SJCRH30 (cell line): ENCODE measurements around the gene TRAPPC3. TPM values are rescaled to one million over a fixed set of nuclear protein-coding genes. Genes with fewer than 3 reads are reported as not detected.

Source experiments
- DNase-seq, 2 experiments: peaks; one replicate each; pipeline ENCODE4 v3.0.0-alpha.2; 2015 to 2020
- H3K27ac ChIP-seq: fragments of 250-450 bp; sonication (Bioruptor Pico); 2 replicates; pipeline ENCODE4 v1.5.1; 2020; ENCODE audit warnings: mild to moderate bottlenecking, moderate library complexity
- H3K27me3 ChIP-seq: fragments of 250-450 bp; sonication (Bioruptor Pico); 2 replicates; pipeline ENCODE4 v1.5.1; 2020; ENCODE audit warnings: mild to moderate bottlenecking, moderate library complexity
- H3K36me3 ChIP-seq: fragments of 250-450 bp; sonication (Bioruptor Pico); 2 replicates; pipeline ENCODE4 v1.5.1; 2020; ENCODE audit warnings: mild to moderate bottlenecking, moderate library complexity
- H3K4me1 ChIP-seq: fragments of 250-450 bp; sonication (Bioruptor Pico); 2 replicates; pipeline ENCODE4 v1.5.1; 2020; ENCODE audit warnings: mild to moderate bottlenecking, moderate library complexity
- H3K4me3 ChIP-seq: fragments of 250-450 bp; sonication (Bioruptor Pico); 2 replicates; pipeline ENCODE4 v1.5.1; 2020; ENCODE audit warnings: mild to moderate bottlenecking, moderate library complexity
- H3K9me3 ChIP-seq: fragments of 250-450 bp; sonication (Bioruptor Pico); replicated peaks from 2 replicates; pipeline ENCODE4 v1.5.1; 2020; ENCODE audit warnings: mild to moderate bottlenecking, moderate library complexity
- total RNA-seq: library from RNA; depleted of rRNA; stranded (reverse); fragments of >200 nt; shearing (Covaris generic); gene quantifications from 2 replicates; pipeline ENCODE4 v1.2.3, GENCODE V29; 2014

TRAPPC3 gene
- total RNA-seq, 1 experiment from 2014 or later, result 78.6 TPM

DNA sequence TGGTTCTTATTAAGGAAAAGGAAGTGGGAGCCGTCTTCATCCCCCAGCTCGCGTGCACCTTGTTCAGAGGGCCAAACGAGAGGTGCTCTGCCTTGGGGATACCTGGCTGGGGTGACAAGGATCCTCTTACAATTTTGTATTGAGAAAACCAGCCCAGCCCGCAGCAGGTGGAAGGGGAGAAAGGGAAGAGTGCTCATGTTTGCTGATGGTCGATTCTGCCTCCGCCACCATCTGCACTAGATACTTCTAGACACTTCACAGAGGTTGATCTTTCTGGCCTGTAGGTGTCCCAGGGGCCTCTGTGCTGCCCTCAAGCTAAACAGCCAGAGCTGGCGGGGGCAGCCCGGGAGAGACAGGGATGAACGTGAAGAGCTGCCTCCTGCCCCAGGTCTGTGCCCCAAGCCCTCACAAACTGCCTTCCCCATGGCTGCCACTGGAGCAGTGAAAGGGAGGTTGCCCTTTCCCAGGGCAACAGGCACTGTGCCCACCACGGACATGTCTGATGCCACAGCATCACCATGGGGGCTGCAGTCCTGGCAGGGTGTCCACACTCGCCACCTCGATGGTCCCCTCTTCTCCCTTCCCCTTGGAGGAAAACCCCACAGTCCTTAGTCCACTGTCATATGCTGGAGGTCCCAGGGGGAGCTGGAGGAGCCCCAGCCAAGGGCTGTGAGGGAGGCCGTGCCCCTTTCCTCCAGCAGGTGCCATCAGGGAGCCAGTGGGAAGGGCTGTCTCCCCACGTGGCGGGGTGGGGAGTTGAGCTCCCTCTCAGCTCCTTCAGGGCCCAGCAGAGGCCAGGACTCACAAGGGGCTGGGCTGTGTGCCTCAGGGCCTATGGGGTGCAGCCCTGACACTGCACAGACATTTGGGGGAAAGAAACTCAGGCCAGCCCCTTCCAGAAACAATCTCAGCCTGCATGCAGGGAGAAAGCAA, 52.5 kb downstream of the TRAPPC3 start:
- no peak overlapping the region for H3K27ac ChIP-seq
- no peaks in the 10 kb centered on the region for H3K9me3 ChIP-seq
- peaks cover 9% of the 10 kb centered on the region for H3K4me1 ChIP-seq
- no peaks in the 10 kb centered on the region for H3K27me3 ChIP-seq
- H3K36me3 ChIP-seq, result peaks cover 9% of the 10 kb centered on the region
- peak; percentile 43 to 53 for DNase-seq
- H3K4me3 ChIP-seq, result no peak overlapping the region

- H3K27ac ChIP-seq, result no peak overlapping the region
- peaks cover 9% of the 10 kb centered on the region for H3K4me1 ChIP-seq
- H3K4me3 ChIP-seq, result no peak overlapping the region
- H3K36me3 ChIP-seq, result peaks cover 9% of the 10 kb centered on the region
- no peaks in the 10 kb centered on the region for H3K27me3 ChIP-seq
- no peaks in the 10 kb centered on the region for H3K9me3 ChIP-seq
- DNase-seq, result no peak
These were observed 53.4 kb downstream of the TRAPPC3 start for GRCh38 chr1:36095760-36096405.

DNA sequence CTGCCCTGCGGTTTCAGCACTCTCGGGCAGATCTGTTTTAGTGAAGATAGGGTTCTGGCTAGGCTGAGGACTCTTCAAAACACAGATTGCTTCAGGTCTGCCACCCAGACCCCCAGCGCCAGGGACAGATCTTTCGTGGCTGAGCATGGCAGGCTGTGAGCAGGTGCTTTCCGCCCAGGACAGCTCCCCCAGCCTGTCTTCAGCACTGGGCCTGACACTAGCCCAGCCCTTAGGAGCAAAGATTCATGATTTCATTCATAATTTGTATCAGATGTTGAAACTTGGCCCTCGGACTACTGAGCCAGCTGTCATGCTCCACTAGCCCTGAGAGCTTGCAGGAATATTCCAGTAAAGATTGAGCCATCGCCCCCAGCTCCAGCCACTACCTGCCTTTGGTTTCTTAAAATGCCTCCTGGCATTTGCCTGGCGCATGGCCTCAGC, 54.6 kb downstream of the TRAPPC3 start:
- no peak overlapping the region for H3K4me3 ChIP-seq
- no peaks in the 10 kb centered on the region for H3K9me3 ChIP-seq
- no peak for DNase-seq
- peaks cover under 1% of the 10 kb centered on the region; the same call in 1 of the 2 replicates for H3K4me1 ChIP-seq
- peaks cover 9% of the 10 kb centered on the region for H3K36me3 ChIP-seq
- H3K27me3 ChIP-seq, result no peaks in the 10 kb centered on the region
- no peak overlapping the region for H3K27ac ChIP-seq

- Histone ChIP-seq H3K4me3 (no peak overlapping the region), H3K27ac (no peak overlapping the region), H3K4me1 (peaks cover 3% of the 10 kb centered on the region; the same call in 1 of the 2 replicates), H3K9me3 (no peaks in the 10 kb centered on the region), H3K36me3 (peaks cover 9% of the 10 kb centered on the region), H3K27me3 (no peaks in the 10 kb centered on the region)
- no peak for DNase-seq
These were observed 55.4 kb downstream of the TRAPPC3 start for GRCh38 chr1:36093929-36094328.

DNA sequence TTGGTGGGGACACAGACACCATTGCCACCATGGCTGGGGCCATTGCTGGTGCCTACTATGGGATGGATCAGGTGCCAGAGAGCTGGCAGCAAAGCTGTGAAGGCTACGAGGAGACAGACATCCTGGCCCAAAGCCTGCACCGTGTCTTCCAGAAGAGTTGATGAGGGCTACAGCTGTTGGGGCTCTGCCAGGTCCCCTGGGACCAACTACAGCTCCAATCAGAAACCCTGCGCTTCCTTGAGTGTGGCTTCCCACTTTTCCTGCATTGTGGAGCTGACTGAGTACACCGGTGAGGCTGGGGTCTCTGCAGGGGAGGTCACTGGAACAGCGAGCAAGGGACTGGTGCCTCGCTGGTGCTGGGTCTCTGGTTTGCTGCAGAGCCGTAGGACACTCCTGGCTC, 56.1 kb downstream of the TRAPPC3 start:
- Histone ChIP-seq H3K4me3 (no peak overlapping the region), H3K27ac (no peak overlapping the region), H3K27me3 (no peaks in the 10 kb centered on the region), H3K9me3 (no peaks in the 10 kb centered on the region), H3K4me1 (peaks cover 3% of the 10 kb centered on the region; the same call in 1 of the 2 replicates), H3K36me3 (peaks cover 9% of the 10 kb centered on the region)
- no peak for DNase-seq

- DNase-seq, result no peak
- H3K9me3 ChIP-seq, result no peaks in the 10 kb centered on the region
- H3K27me3 ChIP-seq, result no peaks in the 10 kb centered on the region
- no peak overlapping the region for H3K4me3 ChIP-seq
- no peak overlapping the region for H3K27ac ChIP-seq
- H3K4me1 ChIP-seq, result peaks cover 3% of the 10 kb centered on the region; the same call in 1 of the 2 replicates
- peaks cover 9% of the 10 kb centered on the region for H3K36me3 ChIP-seq
These were observed 56.5 kb downstream of the TRAPPC3 start for GRCh38 chr1:36092798-36093185.

DNA sequence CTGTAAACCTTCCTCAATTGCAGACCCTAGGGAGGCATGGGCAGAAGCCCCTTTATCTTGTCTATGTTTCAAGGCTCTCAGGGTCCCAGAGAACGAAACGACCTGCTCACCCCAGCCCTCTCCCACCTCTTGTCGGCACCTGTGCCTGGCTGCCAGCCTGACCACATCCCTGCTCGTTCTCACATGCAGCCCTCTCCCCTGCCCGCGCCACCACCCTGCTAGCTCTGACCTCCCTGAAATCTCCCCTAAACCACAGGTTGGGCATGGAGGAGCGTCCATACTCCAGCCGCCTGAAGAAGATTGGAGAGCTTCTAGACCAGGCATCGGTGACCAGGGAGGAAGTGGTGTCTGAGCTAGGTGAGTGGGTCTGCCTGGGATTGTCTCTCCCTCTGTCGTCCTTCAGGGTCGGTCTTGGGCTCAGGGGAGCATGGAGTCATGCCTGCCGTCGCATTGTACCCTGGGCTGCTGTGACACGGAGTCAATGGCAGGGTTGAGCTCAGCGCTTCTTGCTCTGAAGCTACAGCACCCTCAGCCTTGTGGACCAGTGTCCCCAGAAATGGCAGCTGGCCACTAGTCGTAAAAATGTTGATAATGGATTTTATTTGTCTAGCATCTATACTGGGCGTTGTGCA, 57.0 kb downstream of the TRAPPC3 start:
- Histone ChIP-seq H3K27me3 (no peaks in the 10 kb centered on the region), H3K36me3 (peaks cover 9% of the 10 kb centered on the region), H3K9me3 (no peaks in the 10 kb centered on the region), H3K27ac (no peak overlapping the region), H3K4me1 (peaks cover 3% of the 10 kb centered on the region; the same call in 1 of the 2 replicates), H3K4me3 (no peak overlapping the region)
- no peak for DNase-seq

DNA sequence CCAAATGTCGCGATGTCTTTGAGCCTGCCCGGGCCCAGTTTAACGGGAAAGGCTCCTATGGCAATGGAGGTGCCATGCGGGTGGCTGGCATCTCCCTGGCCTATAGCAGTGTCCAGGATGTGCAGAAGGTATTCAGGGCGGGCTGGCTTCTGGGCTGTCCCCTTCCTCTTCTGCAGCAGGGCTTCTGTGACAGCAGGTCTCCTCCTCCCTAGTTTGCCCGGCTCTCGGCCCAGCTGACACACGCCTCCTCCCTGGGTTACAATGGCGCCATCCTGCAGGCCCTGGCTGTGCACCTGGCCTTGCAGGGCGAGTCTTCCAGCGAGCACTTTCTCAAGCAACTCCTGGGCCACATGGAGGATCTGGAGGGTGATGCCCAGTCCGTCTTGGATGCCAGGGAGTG, 57.6 kb downstream of the TRAPPC3 start:
- H3K27me3 ChIP-seq, result no peaks in the 10 kb centered on the region
- no peaks in the 10 kb centered on the region for H3K9me3 ChIP-seq
- H3K4me1 ChIP-seq, result peaks cover 3% of the 10 kb centered on the region; the same call in 1 of the 2 replicates
- no peak overlapping the region for H3K4me3 ChIP-seq
- DNase-seq, result no peak
- no peak overlapping the region for H3K27ac ChIP-seq
- peaks cover 9% of the 10 kb centered on the region for H3K36me3 ChIP-seq

DNA sequence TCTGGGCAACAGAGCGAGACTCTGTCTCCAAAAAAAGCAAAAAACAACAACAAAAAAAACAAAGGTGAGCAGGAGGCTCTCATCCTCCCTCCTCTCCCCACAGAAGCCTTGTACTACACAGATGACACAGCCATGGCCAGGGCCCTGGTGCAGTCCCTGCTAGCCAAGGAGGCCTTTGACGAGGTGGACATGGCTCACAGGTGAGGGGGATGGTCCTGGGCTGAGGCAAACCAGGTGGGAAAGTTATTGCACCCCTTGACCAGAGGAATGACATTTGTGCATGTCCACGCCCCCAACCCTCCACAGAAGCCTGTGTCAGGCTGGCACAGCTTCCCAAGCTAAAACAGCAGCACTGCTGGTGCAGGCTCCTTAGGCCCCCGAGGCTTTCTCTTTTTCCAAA, 58.1 kb downstream of the TRAPPC3 start:
- H3K36me3 ChIP-seq, result peaks cover 9% of the 10 kb centered on the region
- no peak for DNase-seq

GRCh38 chr1:36089393-36090121, 59.7 kb downstream of the TRAPPC3 start:
- Histone ChIP-seq H3K4me1 (peaks cover 3% of the 10 kb centered on the region; the same call in 1 of the 2 replicates), H3K4me3 (peak overlapping the region; percentile 90), H3K9me3 (no peaks in the 10 kb centered on the region), H3K27me3 (no peaks in the 10 kb centered on the region), H3K36me3 (peaks cover 9% of the 10 kb centered on the region), H3K27ac (peak overlapping the region; percentile 36; the same call in 1 of the 2 replicates)
- DNase-seq, result no peak

More for the DNA sequence above, 58.1 kb downstream of the TRAPPC3 start:
- no peak overlapping the region for H3K27ac ChIP-seq
- no peaks in the 10 kb centered on the region for H3K9me3 ChIP-seq
- H3K4me1 ChIP-seq, result peaks cover 3% of the 10 kb centered on the region; the same call in 1 of the 2 replicates
- no peak overlapping the region for H3K4me3 ChIP-seq
- H3K27me3 ChIP-seq, result no peaks in the 10 kb centered on the region

DNA sequence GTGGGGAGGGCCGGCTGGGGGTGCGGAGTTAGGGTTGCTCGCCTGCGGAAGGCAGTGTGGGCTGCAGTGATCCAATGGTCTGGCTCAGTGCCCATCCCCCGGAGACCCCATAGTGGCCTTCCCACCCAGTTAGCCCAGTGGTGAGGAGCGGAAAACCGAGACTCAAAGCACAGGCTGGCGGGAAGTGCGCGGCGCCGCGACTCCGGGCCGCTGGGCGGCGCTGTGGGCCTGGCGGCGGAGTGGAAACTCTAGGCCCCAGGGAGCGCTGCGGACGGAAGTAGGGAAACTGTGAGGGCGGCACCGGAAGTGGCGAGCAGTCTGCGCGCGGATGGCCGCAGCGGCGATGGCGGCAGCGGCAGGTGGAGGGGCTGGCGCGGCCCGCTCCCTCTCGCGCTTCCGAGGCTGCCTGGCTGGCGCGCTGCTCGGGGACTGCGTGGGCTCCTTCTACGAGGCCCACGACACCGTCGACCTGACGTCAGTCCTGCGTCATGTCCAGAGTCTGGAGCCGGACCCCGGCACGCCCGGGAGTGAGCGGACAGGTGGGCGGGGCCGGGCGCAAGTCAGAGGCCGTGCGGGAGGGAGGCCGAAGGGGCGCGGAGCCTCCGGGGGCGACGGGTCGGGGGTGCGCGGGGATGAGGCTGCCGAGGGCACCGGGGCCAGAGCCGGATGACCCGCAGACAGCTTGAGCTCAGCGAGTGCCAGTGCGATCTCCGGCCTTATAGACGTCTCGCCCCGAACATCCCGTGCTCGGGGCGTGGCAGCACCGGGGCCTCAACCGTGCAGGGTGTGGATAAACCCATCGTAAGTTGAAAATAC, 60.5 kb downstream of the TRAPPC3 start, which contains the start of gene ADPRS:
ADPRS (plus strand) TSS at position 316 of the 816 bp plus-strand sequence; CDS start at position 329, 13 bp downstream.
- Histone ChIP-seq H3K4me1 (peaks cover 3% of the 10 kb centered on the region; the same call in 1 of the 2 replicates), H3K27ac (peak within 1 kb of the TSS; percentile 36), H3K4me3 (peak within 1 kb of the TSS; percentile 90), H3K36me3 (peaks cover 9% of the 10 kb centered on the region; the same call in 1 of the 2 replicates), H3K9me3 (no peaks in the 10 kb centered on the region), H3K27me3 (no peaks in the 10 kb centered on the region)
- DNase-seq, result peak; percentile 92 to 94

- H3K4me3 ChIP-seq, result peak overlapping the region; percentile 90
- H3K9me3 ChIP-seq, result no peaks in the 10 kb centered on the region
- H3K36me3 ChIP-seq, result peaks cover 6% of the 10 kb centered on the region; the same call in 1 of the 2 replicates
- H3K27ac ChIP-seq, result peak overlapping the region; percentile 36
- H3K27me3 ChIP-seq, result peaks cover 4% of the 10 kb centered on the region; the same call in 1 of the 2 replicates
- no peak for DNase-seq
- H3K4me1 ChIP-seq, result peaks cover 3% of the 10 kb centered on the region; the same call in 1 of the 2 replicates
These were observed 61.1 kb downstream of the TRAPPC3 start for GRCh38 chr1:36088265-36088576.
